HEK293T (cell line): ENCODE measurements around the gene ZNF607.

Experiments
- ARNT ChIP-seq: fragments of 450-650 bp; IDR thresholded peaks from 2 replicates; pipeline ENCODE4 v1.6.1; 2017; ENCODE audit warnings: mild to moderate bottlenecking
- BHLHE40 ChIP-seq: fragments of 450-650 bp; IDR thresholded peaks from 2 replicates; pipeline ENCODE4 v1.6.1; 2016; ENCODE audit warnings: mild to moderate bottlenecking, moderate library complexity, borderline replicate concordance
- CTBP1 ChIP-seq: fragments of 450-650 bp; IDR thresholded peaks from 2 replicates; pipeline ENCODE4 v1.6.1; 2016; ENCODE audit warnings: borderline replicate concordance
- ELF4 ChIP-seq: fragments of 450-650 bp; IDR thresholded peaks from 2 replicates; pipeline ENCODE4 v1.6.1; 2017; ENCODE audit warnings: antibody characterized with exemption
- FOXA1 ChIP-seq: fragments of 450-650 bp; IDR thresholded peaks from 2 replicates; pipeline ENCODE4 v1.6.1; 2016; ENCODE audit warnings: mild to moderate bottlenecking
- FOXK2 ChIP-seq: fragments of 450-650 bp; IDR thresholded peaks from 2 replicates; pipeline ENCODE4 v1.6.1; 2016; ENCODE audit warnings: mild to moderate bottlenecking
- FOXM1 ChIP-seq: fragments of 450-650 bp; IDR thresholded peaks from 2 replicates; pipeline ENCODE4 v1.6.1; 2017; ENCODE audit warnings: mild to moderate bottlenecking, borderline replicate concordance
- L3MBTL2 ChIP-seq: fragments of 450-650 bp; conservative IDR thresholded peaks from 2 replicates; pipeline ENCODE4 v1.6.1; 2016; ENCODE audit warnings: mild to moderate bottlenecking
- LEF1 ChIP-seq: fragments of 450-650 bp; IDR thresholded peaks from 2 replicates; pipeline ENCODE4 v1.6.1; 2017; ENCODE audit warnings: mild to moderate bottlenecking, borderline replicate concordance
- NFRKB ChIP-seq: fragments of 450-650 bp; IDR thresholded peaks from 2 replicates; pipeline ENCODE4 v1.6.1; 2016; ENCODE audit warnings: mild to moderate bottlenecking, moderate library complexity
- SP1 ChIP-seq: fragments of 450-650 bp; IDR thresholded peaks from 2 replicates; pipeline ENCODE4 v1.6.1; 2017
- SUZ12 ChIP-seq: fragments of 450-650 bp; IDR thresholded peaks from 2 replicates; pipeline ENCODE4 v1.6.1; 2016; ENCODE audit warnings: mild to moderate bottlenecking
- TARDBP ChIP-seq: fragments of 450-650 bp; IDR thresholded peaks from 2 replicates; pipeline ENCODE4 v1.6.1; 2016
- TF ChIP-seq, protein P1 (sequence below): fragments of 450-650 bp; IDR thresholded peaks from 2 replicates; pipeline ENCODE4 v1.6.1; 2016

DNA sequence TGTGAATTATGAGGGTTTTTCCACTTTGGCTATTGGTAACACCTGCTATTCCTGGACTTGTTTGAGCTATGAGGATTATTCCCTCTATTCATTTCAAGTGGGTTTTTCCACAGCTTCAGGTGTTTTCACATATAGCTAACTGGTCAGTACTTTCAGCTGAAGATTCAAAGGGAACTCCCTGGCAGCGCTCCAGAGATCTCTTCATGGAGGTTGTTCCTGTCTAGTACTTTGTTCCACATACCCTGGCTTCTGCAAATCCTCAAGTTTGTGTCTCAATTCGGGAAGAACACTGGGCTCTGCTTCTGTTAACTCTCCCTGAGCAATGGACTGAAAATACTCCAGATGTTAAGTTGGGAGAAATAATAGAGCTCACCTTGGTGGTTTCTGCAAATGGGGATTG is 5.6 kb upstream of the ZNF607 start:
- TF ChIP-seq BHLHE40 (no peak), FOXK2 (no peak), LEF1 (no peak), ELF4 (no peak), TARDBP (no peak), FOXM1 (no peak), SP1 (no peak), CTBP1 (no peak), SUZ12 (no peak), NFRKB (no peak), L3MBTL2 (no peak), ARNT (no peak), FOXA1 (no peak)
- TF ChIP-seq, protein P1, sequence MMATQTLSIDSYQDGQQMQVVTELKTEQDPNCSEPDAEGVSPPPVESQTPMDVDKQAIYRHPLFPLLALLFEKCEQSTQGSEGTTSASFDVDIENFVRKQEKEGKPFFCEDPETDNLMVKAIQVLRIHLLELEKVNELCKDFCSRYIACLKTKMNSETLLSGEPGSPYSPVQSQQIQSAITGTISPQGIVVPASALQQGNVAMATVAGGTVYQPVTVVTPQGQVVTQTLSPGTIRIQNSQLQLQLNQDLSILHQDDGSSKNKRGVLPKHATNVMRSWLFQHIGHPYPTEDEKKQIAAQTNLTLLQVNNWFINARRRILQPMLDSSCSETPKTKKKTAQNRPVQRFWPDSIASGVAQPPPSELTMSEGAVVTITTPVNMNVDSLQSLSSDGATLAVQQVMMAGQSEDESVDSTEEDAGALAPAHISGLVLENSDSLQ: no peak
